Epithelial cell of prostate (primary cell): ENCODE data around the gene LENEP.

ENCODE experiments used
- DNase-seq: peaks from one replicate; pipeline ENCODE4 v3.0.0-alpha.2; 2011; ENCODE audit warnings: low read depth, low spot score
- H3K27ac ChIP-seq: fragments of 450-650 bp; 2 replicates; pipeline ENCODE4 v1.5.1; 2017; ENCODE audit warnings: mild to moderate bottlenecking

The LENEP gene, protein sequence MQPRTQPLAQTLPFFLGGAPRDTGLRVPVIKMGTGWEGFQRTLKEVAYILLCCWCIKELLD

DNA sequence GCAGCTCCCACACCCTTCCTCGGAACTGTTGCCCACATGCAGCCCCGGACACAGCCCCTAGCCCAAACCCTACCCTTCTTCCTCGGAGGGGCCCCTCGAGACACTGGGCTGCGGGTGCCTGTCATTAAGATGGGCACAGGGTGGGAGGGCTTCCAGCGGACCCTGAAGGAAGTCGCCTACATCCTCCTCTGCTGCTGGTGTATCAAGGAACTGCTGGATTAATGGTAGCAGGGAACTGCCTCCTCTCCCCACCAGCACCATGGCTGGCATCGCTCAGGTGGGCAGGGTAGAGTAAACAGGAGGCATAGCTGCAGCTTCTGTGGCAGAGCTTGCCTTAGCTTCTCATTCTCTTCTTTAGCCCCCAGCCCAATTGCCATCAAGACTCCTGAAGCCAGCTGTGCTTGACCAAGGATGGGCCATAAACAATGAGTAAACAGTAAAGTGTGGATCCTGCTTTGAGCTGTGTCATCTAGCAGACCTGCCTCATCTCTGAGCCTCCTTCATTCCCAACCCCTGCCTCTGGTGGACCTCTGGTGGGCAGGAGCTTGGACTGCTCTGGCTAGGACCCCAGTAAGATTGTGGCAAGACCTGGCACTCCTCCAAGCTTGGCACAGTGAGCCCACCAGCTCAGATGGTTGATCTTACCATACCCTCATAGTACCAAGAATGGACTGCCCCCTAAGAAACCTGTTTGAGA, at the start of gene LENEP:
TSS of gene LENEP (plus strand) at position 15 of the 697 bp plus-strand sequence. CDS start at position 37, 22 bp downstream.
- H3K27ac ChIP-seq = no peak within 1 kb of the TSS

DNA sequence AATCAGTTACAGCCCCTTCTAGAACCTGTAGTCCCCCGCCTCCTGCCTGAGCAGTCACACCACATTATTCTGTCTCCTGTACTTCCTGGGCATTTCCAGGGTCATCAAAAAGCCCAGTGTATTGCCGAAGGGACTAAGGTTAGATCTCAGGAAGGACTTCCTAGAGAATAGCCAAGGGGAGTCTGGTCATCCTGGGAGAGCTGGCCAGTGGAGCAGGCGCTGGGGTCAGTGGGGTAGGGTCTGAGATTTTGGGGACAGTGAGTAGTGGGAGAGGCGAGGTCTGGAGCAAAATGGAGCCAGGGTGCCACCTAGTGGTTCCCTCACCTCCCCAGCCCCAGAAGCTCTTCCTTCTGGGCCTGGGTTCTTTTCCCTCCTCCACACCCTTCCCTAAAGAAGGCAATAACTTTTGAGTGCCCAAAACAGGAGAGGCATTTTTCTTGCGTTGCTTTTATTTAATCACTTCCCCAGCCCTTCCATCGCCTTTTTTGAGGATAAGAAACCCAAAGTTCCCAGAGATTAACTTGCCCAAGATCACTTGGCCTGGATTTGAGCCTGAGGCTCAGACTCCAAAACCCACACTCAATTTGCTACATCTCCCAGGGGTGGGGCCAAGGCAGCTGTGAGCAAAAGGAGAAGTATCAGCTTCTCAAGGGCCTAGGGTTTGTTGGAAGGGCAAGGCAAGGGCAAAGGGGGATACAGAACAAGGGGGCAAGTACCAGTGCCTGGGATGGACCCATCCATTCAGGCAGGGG, 49.6 kb upstream of the LENEP start:
- H3K27ac ChIP-seq = no peak overlapping the region

More for the DNA sequence above, at the start of gene LENEP:
- DNase-seq = no peak

GRCh38 chr1:154944401-154945159, 48.8 kb upstream of the LENEP start:
- no peak for DNase-seq
- no peak overlapping the region for H3K27ac ChIP-seq

More for the DNA sequence above, 49.6 kb upstream of the LENEP start:
- DNase-seq = no peak

GRCh38 chr1:154945160-154945961, 48.0 kb upstream of the LENEP start:
- no peak overlapping the region for H3K27ac ChIP-seq
- DNase-seq = no peak

- no peak for DNase-seq
- no peak overlapping the region for H3K27ac ChIP-seq
Observed at GRCh38 chr1:154945962-154946850, 47.2 kb upstream of the LENEP start.

DNA sequence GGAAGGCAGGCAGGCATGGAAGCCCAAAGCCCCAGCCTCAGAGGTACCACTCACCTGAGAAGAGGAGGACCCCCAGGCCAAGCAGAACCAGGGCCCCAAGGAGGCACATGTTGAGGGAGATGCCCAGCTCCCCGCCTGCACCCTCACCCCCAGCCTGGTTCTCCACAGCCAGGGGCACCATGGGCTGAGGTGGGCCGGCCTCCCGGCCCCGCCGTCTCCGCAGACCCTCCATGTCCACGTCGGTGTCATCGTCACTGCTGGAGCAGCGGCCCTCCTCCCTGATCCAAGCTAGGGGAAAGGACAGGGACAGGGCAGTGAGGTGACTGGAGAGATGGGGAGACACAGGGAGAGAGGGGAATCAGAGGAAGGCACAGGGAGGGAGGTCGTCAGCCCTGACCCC, 45.3 kb upstream of the LENEP start:
- DNase-seq = no peak
- no peak overlapping the region for H3K27ac ChIP-seq

DNA sequence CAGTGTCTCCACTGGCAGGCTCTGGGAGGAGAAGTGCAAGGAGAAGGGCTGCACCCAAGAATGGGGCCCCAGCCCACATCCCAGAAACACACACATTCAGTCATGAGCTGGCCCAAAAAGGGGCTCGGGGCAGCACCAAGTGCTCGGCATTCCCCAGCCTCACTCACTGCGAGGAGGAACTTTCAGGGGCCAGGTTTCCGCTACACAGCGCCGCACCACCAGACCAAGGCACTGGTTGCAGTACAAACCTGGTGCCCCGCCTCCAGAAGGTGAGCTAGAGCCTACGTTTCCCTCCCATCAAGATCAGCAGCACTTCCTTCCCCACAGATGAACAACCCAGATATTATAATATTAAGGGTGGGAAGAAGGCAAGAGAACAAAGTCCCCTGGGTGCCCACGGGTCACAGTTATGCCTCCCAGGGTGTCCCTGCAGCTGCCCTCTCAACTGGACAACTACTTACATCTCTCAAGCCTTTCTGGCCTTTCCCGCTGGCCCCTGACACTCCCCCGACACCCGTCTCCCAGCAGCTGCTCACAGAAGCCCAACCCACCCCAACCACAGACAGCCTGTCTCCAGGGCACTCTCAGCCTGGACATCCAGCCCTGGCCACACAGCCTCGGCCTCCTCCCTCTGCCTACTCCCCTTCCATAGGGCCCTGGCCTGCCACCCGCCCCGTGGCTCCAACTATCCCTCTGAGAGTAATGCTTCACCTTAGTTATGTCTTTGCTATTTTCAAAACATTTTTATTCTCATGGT, 41.3 kb upstream of the LENEP start:
- no peak overlapping the region for H3K27ac ChIP-seq
- no peak for DNase-seq

DNA sequence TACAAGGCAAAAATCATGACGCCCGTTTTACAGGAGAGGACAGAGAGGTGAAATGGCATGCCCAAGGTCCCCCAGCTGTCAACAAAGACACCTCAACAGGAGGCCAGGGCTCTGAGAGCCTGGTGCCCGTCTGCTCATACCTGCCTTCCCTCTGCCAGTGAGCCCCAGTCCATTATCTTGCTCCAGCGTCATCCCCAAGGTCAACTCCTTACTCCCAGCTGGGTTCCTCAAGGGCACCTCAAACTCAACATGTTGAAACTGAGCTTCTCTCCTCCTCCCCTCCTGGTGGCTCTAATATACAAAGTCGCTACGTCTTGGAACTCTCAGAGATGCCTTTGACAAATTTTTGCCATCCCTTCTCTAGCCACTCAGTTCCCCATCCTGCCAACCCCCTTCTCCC, 40.7 kb upstream of the LENEP start:
- no peak overlapping the region for H3K27ac ChIP-seq

DNA sequence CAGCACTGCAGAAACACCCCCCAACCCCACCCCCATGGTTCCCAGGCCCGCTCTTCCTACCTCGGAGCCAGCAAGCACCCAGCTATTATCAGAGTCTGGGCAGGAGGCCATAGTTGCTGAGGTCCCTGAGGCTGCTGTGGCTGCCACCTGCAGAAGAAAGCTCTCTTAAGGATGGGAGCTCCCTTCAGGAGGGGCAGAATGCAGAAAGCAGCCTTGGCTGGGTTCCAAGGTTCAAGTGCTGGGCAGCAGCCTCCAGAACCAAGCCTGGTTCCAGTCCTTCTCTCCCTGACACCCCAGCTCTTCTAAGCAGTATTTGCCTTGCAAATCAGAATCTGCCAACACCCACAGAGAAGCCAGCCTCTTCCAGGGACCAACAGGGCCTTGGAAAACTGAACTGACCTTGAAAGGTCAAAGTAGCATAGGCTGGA, 39.8 kb upstream of the LENEP start:
- DNase-seq = no peak
- H3K27ac ChIP-seq = no peak overlapping the region

More for the DNA sequence above, 40.7 kb upstream of the LENEP start:
- no peak for DNase-seq

DNA sequence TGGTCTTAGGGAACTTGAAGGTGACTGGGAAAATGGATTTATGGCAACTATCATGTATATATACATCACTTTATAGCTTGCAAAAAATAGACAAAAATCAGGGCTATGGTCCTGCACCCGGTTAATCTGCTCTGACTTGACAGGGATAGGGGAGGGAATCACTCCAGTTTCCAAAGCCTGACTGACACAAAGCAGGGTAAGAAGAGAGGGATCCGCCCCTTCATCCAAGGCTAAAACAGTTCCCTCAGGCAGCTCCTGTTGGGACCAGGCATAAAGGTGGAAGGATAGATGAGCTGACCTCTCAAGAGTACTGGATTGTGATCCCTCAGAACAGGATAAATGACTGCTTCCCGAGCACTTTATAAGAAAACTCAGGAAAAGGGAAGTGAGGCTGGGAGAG, 38.8 kb upstream of the LENEP start:
- no peak overlapping the region for H3K27ac ChIP-seq

DNA sequence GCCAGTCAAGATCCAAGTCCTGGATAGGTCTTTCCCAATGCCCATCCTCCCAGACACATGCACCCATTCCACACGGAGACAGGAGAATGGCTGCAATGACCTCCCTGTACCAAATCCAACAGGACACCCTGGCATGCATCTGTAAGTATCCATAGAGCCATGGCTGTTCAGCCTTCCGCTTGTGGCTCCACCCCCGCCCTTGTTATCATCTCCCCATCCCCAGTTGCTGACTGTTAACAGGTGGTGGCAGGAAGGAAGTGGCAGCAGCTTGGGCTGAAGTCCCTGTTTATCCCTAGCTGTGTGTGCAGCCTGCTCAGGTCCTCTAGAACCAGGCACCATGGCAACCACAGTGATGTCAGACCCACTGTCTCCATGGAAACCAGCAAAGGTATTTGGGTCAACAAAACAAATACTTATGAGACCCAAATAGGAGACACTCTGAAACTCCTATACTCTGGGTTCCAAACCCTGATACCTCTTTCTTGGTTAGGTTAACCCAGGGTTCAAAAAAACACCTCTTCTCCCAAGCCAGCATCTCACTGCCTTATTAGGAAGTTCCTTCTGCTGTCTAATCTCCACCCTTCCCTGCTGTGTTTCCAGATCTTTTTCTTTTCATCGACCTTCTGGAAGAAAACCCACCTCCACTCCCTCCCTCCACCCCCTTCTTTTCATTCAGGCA, 38.2 kb upstream of the LENEP start:
- H3K27ac ChIP-seq = peak overlapping the region; percentile 40
- no peak for DNase-seq

More for the DNA sequence above, 38.8 kb upstream of the LENEP start:
- no peak for DNase-seq

GRCh38 chr1:154955718-154956543, 37.5 kb upstream of the LENEP start, which contains the start of gene PBXIP1:
TSS of gene PBXIP1 (minus strand) at chr1:154956099. CDS start at chr1:154953721, 2,378 bp downstream.
- DNase-seq = no peak

GRCh38 chr1:154956544-154956941, 36.8 kb upstream of the LENEP start:
- DNase-seq = no peak
- H3K27ac ChIP-seq = peak overlapping the region; percentile 40

More at GRCh38 chr1:154955718-154956543, 37.5 kb upstream of the LENEP start, which contains the start of gene PBXIP1:
- H3K27ac ChIP-seq = peak within 1 kb of the TSS; percentile 40

DNA sequence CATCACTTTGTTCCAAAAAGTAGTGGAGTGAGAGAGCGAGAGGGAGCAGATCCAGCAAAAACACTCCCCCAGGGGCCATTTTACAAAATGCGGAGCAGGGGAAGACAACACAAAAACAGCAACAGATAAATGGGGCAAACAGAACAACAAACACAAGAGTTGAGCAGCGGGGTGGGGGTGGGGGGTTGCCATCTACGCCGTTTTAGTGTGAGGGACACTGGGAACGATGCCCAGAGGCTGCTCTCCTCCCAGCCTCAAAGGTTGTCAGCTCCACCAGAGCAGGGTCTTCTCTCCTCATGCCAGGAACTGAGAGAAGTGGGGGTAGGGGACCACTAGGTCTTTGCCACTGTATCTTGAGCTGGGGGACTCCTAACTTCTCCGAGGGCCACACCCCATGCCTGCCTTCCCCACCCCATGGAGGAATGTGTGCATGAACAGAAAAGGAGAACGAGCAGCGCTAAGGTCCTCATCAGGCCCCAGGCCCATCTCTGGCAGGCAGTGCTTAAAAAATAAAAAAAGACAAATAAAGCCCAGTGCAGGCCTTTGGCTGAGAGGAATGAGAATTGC, 36.2 kb upstream of the LENEP start:
- DNase-seq = no peak
- H3K27ac ChIP-seq = peak overlapping the region; percentile 40

GRCh38 chr1:154958036-154958435, 35.4 kb upstream of the LENEP start:
- no peak overlapping the region for H3K27ac ChIP-seq
- no peak for DNase-seq

- no peak for DNase-seq
- no peak overlapping the region for H3K27ac ChIP-seq
Observed at GRCh38 chr1:154958681-154959425, 34.5 kb upstream of the LENEP start.
